ENCODE measurements around the gene COMMD6.

The COMMD6 gene

DNA sequence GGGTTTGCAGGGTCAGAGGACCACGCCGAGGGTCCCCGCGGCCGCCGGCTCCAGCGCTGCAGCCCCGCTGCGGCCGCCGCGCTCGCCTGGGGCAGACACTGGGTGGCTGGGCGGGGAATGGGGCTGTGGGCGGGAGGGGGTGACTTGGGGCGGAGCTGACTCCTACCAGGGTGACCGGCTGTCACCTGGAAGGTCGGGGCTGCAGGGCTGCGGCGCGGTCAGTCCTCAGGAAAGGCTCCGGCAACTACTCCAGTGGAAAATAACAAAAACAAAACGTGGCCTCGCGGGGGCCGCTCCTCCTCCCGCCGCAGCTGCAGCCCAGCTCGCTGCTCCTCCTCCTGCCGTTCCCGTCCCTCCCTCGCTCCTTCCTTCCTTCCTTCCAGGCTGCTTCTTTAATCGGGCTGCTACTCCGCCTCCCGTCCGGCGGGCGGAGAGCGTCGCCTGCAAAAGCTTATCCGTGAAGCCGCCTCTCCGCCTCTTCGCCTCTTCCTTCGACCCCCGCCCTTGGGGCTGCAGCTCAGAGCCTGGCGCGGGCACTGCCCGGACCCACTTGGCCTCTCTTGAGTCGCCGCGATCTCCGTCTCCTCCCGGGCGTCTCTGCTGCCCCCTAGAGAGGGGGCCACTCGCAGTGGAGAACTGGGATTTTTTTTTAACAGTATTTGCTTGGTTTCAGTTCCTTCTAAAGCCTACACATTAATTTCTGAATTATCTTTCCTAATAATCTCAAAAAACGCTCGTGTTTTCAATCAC, 55.4 kb downstream of the COMMD6 start, which contains the start of gene TBC1D4:
Gene TBC1D4 (minus strand): TSS at position 100 of the 750 bp plus-strand sequence. CDS start 402 bp downstream, outside the sequence.
- peak; percentile 90 for DNase-seq

DNA sequence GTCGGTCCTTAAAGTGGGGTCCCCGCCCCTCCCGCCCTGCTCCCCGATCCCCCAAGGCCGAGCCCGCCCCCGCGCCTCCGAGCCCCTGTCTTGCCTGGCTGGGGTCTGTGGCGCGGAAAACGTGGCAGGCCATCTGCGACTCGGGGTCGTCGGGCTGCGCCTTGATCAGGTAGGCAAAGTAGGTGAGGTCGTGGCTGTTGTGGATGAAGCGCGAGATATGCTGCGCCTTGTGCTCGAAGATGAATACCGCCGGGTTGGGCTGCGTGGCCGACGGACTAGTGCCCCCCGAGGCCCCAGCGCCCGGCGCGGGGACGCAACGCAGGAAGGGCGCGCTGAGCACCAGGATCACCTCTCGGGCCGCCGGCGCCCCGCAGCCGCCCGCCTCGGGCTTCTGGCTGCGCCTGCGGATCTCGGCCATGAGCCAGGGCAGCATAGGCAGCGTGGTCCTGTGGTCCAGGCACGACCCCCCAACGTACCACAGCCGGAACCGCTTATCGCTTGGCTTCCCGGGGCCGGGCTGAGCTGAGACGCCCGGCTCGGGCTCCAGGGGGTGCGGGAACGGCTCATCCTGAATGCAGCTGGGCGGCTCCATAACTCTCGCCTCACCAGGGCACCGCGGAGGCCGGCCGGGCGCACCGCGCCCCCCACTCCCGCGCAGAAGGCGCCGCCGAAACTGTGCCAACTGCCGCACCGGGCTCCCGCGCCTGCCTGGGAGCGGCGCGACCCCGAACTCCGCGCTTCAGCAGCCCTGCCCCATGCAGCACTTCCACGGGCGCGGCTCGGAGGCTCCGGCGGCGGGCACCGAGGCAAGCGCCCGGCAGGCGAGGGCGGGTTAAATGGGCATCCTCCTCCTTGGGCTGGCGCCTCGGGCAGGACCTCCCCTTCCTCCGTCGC, 56.2 kb downstream of the COMMD6 start:
- DNase-seq = no peak

DNA sequence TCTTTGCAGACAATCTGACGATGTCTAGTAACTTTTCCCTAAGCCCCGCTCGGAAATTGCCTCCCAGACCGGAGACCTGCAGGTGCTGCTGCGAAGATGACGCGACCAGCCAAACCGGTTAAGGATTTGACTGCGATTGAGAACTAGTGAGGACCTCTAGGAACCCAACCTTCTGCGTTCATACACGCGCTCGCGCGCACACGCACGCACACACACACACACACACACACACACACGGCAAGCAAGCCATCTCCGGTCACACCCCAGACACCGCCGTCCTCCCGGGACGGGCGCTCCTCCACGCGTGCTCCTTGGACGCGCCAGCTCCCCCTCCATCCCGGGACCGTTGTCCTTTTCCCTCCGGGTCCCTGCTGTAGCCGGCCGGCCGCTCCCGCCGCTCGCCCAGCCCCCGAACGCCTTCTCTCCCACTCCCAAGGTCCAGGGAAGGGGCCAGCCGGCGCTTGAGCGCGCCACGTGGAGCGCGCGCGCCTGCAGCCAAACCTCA, 56.9 kb downstream of the COMMD6 start:
- peak; percentile 10 for DNase-seq

DNA sequence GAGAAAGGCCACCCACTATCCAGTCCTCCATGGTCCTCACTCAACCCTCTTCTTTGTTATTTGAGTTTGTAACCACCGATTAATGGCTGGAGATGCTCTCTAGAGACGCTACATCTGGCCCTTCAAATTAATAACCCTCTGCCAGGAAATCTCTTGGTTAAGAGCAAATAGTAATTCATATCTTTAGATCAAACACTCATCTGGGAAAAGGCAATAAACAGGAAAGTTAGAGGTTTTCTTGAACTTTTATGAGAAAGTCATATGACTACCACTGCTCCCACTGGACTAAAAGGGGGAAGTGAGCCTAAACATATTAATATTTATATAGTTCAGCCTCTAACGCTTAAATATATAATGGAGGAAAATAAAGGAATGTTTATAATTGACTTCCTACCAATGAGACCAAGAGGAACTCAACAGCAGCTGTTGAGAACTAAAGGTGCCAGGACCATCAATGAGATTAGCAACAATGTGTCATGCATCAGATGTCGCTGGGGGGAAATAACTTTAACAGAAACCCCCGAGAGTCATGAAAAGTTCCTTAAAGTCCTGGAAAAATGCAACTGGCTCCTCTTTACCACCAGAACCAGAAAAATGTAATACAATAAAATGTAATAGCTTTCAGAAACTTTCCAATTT, 58.4 kb downstream of the COMMD6 start:
- no peak for DNase-seq

DNA sequence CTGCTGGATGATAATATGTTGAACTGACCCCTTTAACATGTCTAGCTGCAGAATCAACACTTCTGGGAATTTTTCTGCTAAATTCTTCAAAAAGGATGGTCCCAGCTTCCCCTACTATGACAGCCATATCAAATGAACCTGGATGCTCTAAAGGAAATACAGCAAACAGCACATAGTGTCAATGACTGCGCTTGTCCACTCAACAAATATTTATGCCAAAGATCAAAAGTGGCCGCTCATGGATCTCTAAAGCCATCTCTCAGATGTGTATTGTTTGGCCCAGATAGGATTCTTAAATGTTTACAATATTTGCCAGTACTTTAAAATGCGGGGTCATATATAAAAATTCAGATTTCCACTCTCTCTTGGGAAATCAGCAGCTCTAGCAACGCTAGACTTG, 59.0 kb downstream of the COMMD6 start:
- no peak for DNase-seq
